NCI-H82 treated with DMSO at 0.1 percent for 48 hours (cell line): ENCODE results near the gene CNTN4.

Experiments used
- DNase-seq: peaks from one replicate; lab custom pipeline; 2025; ENCODE audit not compliant: unreplicated experiment; lab: John Stamatoyannopoulos, UW

The CNTN4 gene

DNA sequence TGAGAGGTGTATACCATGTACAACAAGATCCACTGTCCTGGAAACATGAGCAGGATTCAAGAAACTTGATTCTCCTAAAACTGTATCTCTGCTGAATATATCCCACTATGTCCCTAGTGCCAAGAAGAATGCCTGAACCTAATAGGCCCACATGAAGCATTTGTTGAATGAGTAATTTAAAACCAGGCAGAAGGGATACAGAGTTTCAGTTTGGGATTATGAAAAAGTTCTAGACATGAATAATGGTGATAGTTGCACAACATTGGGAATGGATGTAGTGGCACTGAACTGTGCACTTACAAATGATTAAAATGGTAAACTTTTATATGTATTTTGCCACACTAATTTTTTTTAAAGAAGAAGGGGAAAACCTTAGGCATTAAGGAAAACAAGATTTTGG lies 750.4 kb downstream of the CNTN4 start:
- no peak for DNase-seq

GRCh38 chr3:2850701-2851100 lies 752.0 kb downstream of the CNTN4 start:
- no peak for DNase-seq

- no peak for DNase-seq
These were observed 752.7 kb downstream of the CNTN4 start for GRCh38 chr3:2851361-2851760.

GRCh38 chr3:2851835-2852234 lies 753.2 kb downstream of the CNTN4 start:
- DNase-seq: no peak

GRCh38 chr3:2853651-2854050 lies 755.0 kb downstream of the CNTN4 start:
- no peak for DNase-seq

GRCh38 chr3:2856138-2857133 lies 757.8 kb downstream of the CNTN4 start:
- no peak for DNase-seq

GRCh38 chr3:2860626-2861025 lies 762.0 kb downstream of the CNTN4 start:
- DNase-seq: no peak

DNA sequence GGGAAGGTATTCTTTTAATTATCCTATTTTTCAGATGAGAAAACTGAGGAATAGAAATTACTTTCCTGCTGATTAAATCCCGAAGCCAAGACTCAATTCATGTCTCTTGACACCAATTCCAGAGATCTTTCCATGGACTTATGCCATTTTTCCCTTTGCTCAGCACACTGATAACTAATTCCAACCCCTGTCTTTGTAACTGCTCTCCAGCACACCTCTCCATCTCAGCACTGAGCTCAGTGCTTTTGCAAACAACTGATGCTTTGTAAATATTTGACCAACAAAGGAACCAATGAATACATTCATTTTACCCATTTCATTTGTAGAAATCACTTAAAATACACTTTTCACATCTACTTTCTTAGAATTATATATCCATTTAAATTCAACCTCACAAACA lies 762.5 kb downstream of the CNTN4 start:
- no peak for DNase-seq

GRCh38 chr3:2861920-2862319 lies 763.3 kb downstream of the CNTN4 start:
- DNase-seq: no peak

GRCh38 chr3:2862366-2862765 lies 763.7 kb downstream of the CNTN4 start:
- no peak for DNase-seq

DNA sequence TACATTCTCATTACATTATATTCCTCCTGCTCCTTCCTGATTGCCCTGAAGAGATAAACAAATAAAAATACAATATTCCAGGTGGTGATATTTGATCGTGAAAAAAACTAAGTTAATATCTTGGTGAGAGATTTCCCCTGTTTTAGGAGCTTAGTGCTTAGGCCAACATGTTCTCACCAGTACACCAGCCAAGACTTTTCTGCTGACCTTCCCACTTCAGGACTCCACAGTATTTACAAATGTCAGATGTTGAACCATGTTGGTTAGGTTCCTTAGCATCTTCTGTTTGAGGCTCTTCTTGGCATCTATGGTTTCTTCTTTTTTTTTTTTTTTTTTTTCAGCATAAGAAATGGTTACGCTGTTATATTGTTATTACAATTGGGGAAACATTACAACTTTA lies 764.5 kb downstream of the CNTN4 start:
- no peak for DNase-seq

DNA sequence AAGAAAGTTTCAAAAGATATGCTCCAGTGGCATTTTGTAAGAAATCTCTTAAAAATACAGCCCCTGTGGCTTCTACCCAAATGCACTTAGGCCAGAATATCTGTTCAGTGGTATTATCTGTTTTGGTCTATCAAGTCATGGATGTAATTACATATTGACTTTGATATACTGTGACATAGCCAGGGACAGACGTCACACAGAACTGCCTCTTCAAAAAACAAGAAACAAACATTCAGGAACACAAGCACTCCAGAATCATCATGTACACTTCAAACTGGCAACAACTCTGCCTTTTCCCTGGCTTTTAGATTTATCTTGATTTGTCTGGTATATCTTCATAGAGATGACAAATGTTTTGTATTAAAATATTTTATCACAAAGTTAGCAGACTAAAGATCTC lies 771.2 kb downstream of the CNTN4 start:
- no peak for DNase-seq

GRCh38 chr3:2870724-2871333 lies 772.2 kb downstream of the CNTN4 start:
- DNase-seq: no peak

GRCh38 chr3:2872884-2873283 lies 774.2 kb downstream of the CNTN4 start:
- no peak for DNase-seq

DNA sequence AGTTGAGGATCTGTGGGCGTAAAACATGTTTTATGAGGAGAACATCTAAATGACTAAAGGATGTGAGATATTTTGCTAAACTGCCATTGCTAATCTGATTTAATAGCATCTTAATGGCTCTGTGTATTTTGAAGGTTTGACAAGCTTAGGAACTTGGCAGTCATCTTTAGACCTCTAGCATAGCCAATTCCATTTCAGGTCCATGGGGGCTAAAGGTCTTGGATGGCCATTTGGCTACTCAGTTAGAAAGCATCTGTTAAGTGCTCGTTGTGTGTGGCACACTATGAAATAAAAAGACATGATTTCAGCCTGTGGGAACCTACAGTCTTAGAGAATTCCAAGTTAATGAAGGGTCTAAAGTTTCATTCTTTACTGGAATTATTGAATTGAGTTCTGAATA lies 775.3 kb downstream of the CNTN4 start:
- DNase-seq: no peak

- no peak for DNase-seq
These were observed 777.0 kb downstream of the CNTN4 start for GRCh38 chr3:2875699-2876098.

GRCh38 chr3:2876362-2876761 lies 777.7 kb downstream of the CNTN4 start:
- no peak for DNase-seq

DNA sequence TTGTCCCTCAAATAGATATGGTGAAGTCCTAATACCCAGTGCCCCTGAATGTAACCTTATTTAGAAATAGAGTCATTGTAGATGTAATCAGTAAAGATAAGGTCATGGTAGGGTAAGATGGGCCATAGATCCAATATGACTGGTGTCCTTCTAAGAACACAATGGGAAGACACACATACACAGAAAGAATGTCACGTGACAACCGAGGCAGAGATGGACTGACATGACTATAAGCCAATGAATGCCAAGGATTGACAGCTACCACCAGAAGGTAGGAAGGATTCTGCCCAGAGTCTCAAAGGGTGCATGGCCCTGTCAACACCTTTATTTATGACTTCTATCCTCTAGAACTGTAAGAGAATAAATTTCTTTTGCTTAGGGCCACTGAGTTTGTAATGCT lies 780.4 kb downstream of the CNTN4 start:
- DNase-seq: no peak

DNA sequence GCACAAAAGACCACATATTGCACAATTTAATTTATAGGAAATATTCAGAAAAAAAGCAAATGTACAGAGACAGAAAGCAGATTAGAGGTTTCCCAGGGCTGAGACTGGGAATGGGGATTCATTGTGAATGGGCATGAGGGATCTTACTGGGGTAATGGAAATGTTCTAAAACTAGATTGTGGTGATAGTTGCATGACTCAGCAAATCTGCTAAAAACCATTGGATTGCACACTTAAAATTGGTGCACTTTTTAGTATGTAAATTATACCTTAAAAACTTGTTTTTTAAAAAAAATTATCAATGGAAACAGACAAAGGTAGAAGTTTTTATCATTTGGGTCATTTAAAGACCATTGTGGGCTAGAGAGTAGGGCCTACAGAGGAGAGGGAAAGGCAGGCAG lies 780.9 kb downstream of the CNTN4 start:
- DNase-seq: no peak

DNA sequence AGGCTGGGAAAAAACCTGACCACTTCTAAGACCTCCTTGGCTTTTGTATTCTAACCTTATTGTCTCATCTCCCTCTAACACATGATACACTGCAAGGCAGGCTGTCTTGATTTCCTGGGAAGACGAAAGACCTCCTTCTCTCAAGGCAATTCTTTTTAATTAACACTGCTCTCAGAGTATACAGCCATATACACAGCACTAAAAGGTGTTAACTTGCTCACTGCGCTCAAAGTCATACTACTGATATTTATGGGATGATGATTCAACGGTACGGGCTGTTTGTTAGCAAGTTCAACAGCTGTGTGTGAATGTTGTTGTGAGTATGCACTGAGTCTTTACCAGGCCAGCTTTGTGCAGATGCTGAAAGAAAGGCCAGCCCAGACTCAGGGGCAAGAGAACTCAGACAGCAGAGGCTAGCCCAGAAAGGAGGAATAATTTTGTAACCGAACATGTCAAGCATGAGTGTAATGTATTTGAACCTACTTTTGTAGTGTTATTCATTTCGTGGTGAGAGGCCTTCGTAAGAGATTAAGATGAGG lies 781.6 kb downstream of the CNTN4 start:
- DNase-seq: no peak

DNA sequence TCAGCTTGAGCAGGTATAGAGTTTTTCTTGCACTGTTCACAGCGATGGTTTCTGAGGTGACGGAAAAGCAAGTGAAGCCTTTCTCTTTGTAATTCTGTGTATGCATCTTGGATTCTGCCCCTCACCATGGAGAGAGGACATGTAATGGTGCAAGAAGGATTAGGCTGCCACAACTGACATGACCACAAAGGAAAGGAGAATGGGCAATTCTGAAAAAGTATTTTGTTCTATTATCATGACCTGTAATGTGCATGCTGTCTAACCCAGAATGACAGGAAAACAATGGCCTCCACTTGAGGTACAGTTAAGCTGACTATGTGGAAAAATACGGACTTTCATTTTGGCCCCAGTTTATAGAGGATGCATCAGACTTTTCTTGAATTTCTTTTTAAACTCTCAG lies 784.6 kb downstream of the CNTN4 start:
- no peak for DNase-seq

GRCh38 chr3:2888592-2888991 lies 789.9 kb downstream of the CNTN4 start:
- no peak for DNase-seq
